Testis (tissue), 2 donors: Measurements from ENCODE around the gene JSRP1.

Experiments
- CTCF ChIP-seq, 3 experiments: fragments of 450-650 bp in 2 of 3; fragments of 200-600 bp in 1 of 3; sonication (generic) in 1 of 3; IDR thresholded peaks; one replicate each; pipeline ENCODE4 v1.5.1; 2016 to 2019; ENCODE audit warnings: antibody characterized with exemption in 3 of 3, mild to moderate bottlenecking in 2 of 3, moderate library complexity in 1 of 3
- POLR2A ChIP-seq: fragments of 450-650 bp; IDR thresholded peaks from one replicate; pipeline ENCODE4 v1.6.1; 2017; ENCODE audit warnings: antibody characterized with exemption, mild to moderate bottlenecking, moderate library complexity

GRCh38 chr19:2240881-2241760 is 15.1 kb downstream of the JSRP1 start:
- TF ChIP-seq CTCF (IDR thresholded peaks at IDR 0.05) (no peak), POLR2A (no peak)
